HCT116 (cell line): ENCODE data around the gene FOXI3. TPM values are rescaled to one million over a fixed set of nuclear protein-coding genes. Genes with fewer than 3 reads are reported as not detected.

ENCODE experiments used
- ATAC-seq: fragments of 200-7000 bp; cut with Tn5 transposase; 2 replicates; pipeline ENCODE4 v1.9.1; 2020; ENCODE audit warnings: mild to moderate bottlenecking, moderate library complexity
- BruUV-seq: library from RNA; stranded (reverse); fragments of 400-500 nt; replicated peaks from 2 replicates; lab custom pipeline; 2021; lab: Mats Ljungman, UMichigan
- CTCF ChIA-PET: fragments of 300-600 bp; sonication (Branson Sonifier 250); formaldehyde crosslinking; loops from one replicate; lab custom pipeline; 2021; ENCODE audit warnings: antibody characterized with exemption; lab: Charles Lee
- POLR2A ChIA-PET: fragments of 300-600, 350-600 bp; sonication (Branson Sonifier 250); formaldehyde crosslinking; loops from one replicate; lab custom pipeline; 2021; ENCODE audit warnings: antibody characterized with exemption; lab: Charles Lee
- RAD21 ChIA-PET, 2 experiments: fragments of 300-600 bp; sonication (Branson Sonifier 250); formaldehyde crosslinking; loops; one replicate each; lab custom pipeline; 2023; ENCODE audit warnings: low total read pairs in 2 of 2; ENCODE audit not compliant: uncharacterized antibody in 2 of 2, unreplicated experiment in 2 of 2, low non-redundant PET in 1 of 2; lab: Charles Lee
- DNase-seq: peaks from one replicate; pipeline ENCODE4 v3.0.0-alpha.2; 2010; ENCODE audit warnings: low read depth, low spot score
- H2AFZ ChIP-seq: fragments of 200-600 bp; shearing (Covaris generic), sonication (generic); 2 replicates; pipeline ENCODE4 v1.6.1; 2017; ENCODE audit warnings: low read depth, mixed run types, mixed read lengths, antibody characterized with exemption, low read length; ENCODE audit not compliant: poor library complexity, severe bottlenecking
- H3K27ac ChIP-seq: 2 replicates; pipeline ENCODE4 v1.5.1; 2012; ENCODE audit warnings: low read depth, low read length
- H3K27me3 ChIP-seq: fragments of 200-600 bp; sonication (generic); 2 replicates; pipeline ENCODE4 v1.6.1; 2016; ENCODE audit warnings: mixed run types, low read length, mixed read lengths; ENCODE audit not compliant: insufficient read depth
- H3K36me3 ChIP-seq, 2 experiments: fragments of 200-500 bp in 1 of 2; fragments of 200-600 bp in 1 of 2; sonication (Bioruptor generic) in 1 of 2; sonication (generic) in 1 of 2; 2 replicates each; pipeline versions ENCODE4 v1.5.1 to v1.6.1; 2014 to 2016; ENCODE audit warnings: low read length in 2 of 2, inconsistent platforms in 1 of 2, mixed read lengths in 1 of 2, mixed run types in 1 of 2; ENCODE audit not compliant: insufficient read depth in 2 of 2, control insufficient read depth in 1 of 2
- H3K4me1 ChIP-seq, 2 experiments: fragments of 200-600 bp in 1 of 2; sonication (generic) in 1 of 2; 2 replicates each; pipeline versions ENCODE4 v1.5.1 to v1.6.1; 2012 to 2017; ENCODE audit warnings: low read length in 2 of 2, inconsistent platforms in 1 of 2, mild to moderate bottlenecking in 1 of 2, mixed read lengths in 1 of 2, mixed run types in 1 of 2, moderate library complexity in 1 of 2; ENCODE audit not compliant: insufficient read depth in 2 of 2, control insufficient read depth in 1 of 2
- H3K4me2 ChIP-seq: fragments of 200-600 bp; sonication (generic); 2 replicates; pipeline ENCODE4 v1.6.1; 2017; ENCODE audit warnings: mixed run types, low read length, mixed read lengths
- H3K4me3 ChIP-seq, 2 experiments: fragments of 200-600 bp in 1 of 2; sonication (generic) in 1 of 2; replicated peaks in 1 of 2; 2 replicates each; pipeline ENCODE4 v1.5.1; 2011 to 2016; ENCODE audit warnings: low read length in 2 of 2, control low read depth in 1 of 2, low read depth in 1 of 2, mild to moderate bottlenecking in 1 of 2, mixed read lengths in 1 of 2, mixed run types in 1 of 2
- H3K79me2 ChIP-seq: fragments of 200-600 bp; sonication (generic); 2 replicates; pipeline ENCODE4 v1.6.1; 2017; ENCODE audit warnings: mild to moderate bottlenecking, mixed run types, low read length, moderate library complexity, mixed read lengths; ENCODE audit not compliant: insufficient read depth
- H3K9ac ChIP-seq: fragments of 200-600 bp; sonication (generic); 2 replicates; pipeline ENCODE4 v1.6.1; 2016; ENCODE audit warnings: low read length, mixed read lengths
- H3K9me2 ChIP-seq: fragments of 200-600 bp; sonication (generic), shearing (Covaris generic); 2 replicates; pipeline ENCODE4 v1.6.1; 2017; ENCODE audit warnings: mixed run types, mild to moderate bottlenecking, moderate library complexity; ENCODE audit not compliant: insufficient read depth
- H3K9me3 ChIP-seq, 2 experiments: fragments of 200-500 bp in 1 of 2; fragments of 200-600 bp in 1 of 2; sonication (Bioruptor generic) in 1 of 2; sonication (generic) in 1 of 2; 2 replicates each; pipeline ENCODE4 v1.6.1; 2014 to 2017; ENCODE audit warnings: low read length in 2 of 2, mixed read lengths in 2 of 2, inconsistent platforms in 1 of 2, low read depth in 1 of 2, mild to moderate bottlenecking in 1 of 2, mixed run types in 1 of 2, moderate library complexity in 1 of 2; ENCODE audit not compliant: control insufficient read depth in 1 of 2, insufficient read depth in 1 of 2
- H4K20me1 ChIP-seq: fragments of 200-600 bp; sonication (generic), shearing (Covaris generic); 2 replicates; pipeline ENCODE4 v1.6.1; 2017; ENCODE audit warnings: mixed run types, mild to moderate bottlenecking, moderate library complexity; ENCODE audit not compliant: insufficient read depth
- EGR1 ChIP-seq: IDR thresholded peaks from 2 replicates; pipeline ENCODE4 v1.6.1; 2012; ENCODE audit warnings: low read depth
- EZH2phosphoT487 ChIP-seq: fragments of 200-600 bp; IDR thresholded peaks from 2 replicates; pipeline ENCODE4 v1.6.1; 2018; ENCODE audit warnings: antibody characterized with exemption, borderline replicate concordance
- FOSL1 ChIP-seq: IDR thresholded peaks from 2 replicates; pipeline ENCODE4 v1.6.1; 2012; ENCODE audit warnings: low read depth
- SP1 ChIP-seq: IDR thresholded peaks from 2 replicates; pipeline ENCODE4 v1.6.1; 2012; ENCODE audit warnings: low read depth
- SRF ChIP-seq: IDR thresholded peaks from 2 replicates; pipeline ENCODE4 v1.6.1; 2012; ENCODE audit warnings: low read depth
- YY1 ChIP-seq: IDR thresholded peaks from 2 replicates; pipeline ENCODE4 v1.6.1; 2011; ENCODE audit warnings: low read length, low read depth, moderate library complexity, mild to moderate bottlenecking; ENCODE audit not compliant: insufficient replicate concordance; ENCODE audit errors: extremely low read depth
- ZNF274 ChIP-seq: fragments of 200-500 bp; sonication (Bioruptor generic); IDR thresholded peaks from 2 replicates; pipeline ENCODE4 v1.6.1; 2014; ENCODE audit warnings: mild to moderate bottlenecking, low read depth, low read length, inconsistent platforms
- intact Hi-C: fragments of 100-400 bp; cut with micrococcal nuclease; formaldehyde crosslinking; loops from 2 replicates; pipeline ENCODE4 v1.10.0; 2022
- total RNA-seq: library from RNA; stranded (reverse); gene quantifications from one replicate; pipeline ENCODE4 v1.2.1, GENCODE V29; 2021; ENCODE audit not compliant: unreplicated experiment
- TF ChIP-seq, protein P1 (sequence below): IDR thresholded peaks from 2 replicates; pipeline ENCODE4 v1.6.1; 2012
- TF ChIP-seq, protein P2 (sequence below): IDR thresholded peaks from 2 replicates; pipeline ENCODE4 v1.6.1; 2012
- TF ChIP-seq, protein P3 (sequence below): IDR thresholded peaks from 2 replicates; pipeline ENCODE4 v1.6.1; 2011; ENCODE audit warnings: mild to moderate bottlenecking, low read length, moderate library complexity; ENCODE audit not compliant: insufficient replicate concordance; ENCODE audit errors: extremely low read depth

Gene FOXI3
- total RNA-seq, 1 experiment from 2014 or later, result not detected

DNA sequence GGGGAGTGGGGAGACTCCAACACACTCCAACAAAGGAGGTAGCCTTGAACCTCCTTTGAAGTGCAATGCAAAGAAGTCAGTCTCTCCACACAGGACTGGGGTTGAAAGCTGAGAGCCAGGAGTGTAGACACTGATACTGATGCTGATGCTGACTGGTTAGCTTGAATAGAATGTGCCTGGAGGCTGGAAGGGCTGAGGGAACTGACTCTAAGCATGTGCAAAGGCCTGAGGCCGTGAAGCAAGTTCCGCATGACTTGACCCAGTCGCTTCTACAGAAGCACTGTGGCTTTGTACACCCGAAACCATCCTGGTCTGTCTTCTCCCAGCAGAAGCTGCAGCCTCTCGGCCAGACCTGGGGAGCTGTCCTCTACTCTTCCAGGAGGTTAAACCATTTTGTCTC is 10.4 kb downstream of the FOXI3 start (continued):
- TF ChIP-seq ZNF274 (no peak), SRF (no peak), FOSL1 (no peak), EGR1 (no peak), YY1 (no peak), EZH2phosphoT487 (no peak)
- TF ChIP-seq, protein P1, sequence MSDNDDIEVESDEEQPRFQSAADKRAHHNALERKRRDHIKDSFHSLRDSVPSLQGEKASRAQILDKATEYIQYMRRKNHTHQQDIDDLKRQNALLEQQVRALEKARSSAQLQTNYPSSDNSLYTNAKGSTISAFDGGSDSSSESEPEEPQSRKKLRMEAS, result no peak

DNA sequence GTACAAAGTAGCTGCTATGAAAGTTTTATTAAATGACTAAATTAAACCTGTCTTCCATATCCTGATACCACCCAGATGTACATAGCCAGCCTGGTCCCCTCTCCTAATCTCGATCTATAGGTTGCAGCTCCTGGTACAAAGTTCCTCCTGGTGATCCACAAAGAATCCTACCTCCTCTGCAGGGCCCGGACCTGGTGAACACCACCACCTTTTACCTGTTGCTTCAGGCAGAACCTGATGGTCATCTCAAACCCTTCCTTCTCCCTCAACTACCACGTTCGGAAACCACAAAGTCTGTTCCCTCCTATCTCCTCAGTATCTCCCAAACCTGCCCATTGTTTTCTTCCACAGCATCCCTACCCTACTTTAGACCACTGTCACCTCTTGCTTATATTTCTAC is 15.5 kb downstream of the FOXI3 start:
- Histone ChIP-seq H3K4me2 (no peak overlapping the region), H3K27ac (no peak overlapping the region), H3K79me2 (no peaks in the 10 kb centered on the region), H4K20me1 (no peaks in the 10 kb centered on the region), H3K9me3 (no peaks in the 10 kb centered on the region), H3K27me3 (no peaks in the 10 kb centered on the region), H3K36me3 (no peaks in the 10 kb centered on the region), H3K4me3 (no peak overlapping the region), H2AFZ (no peak overlapping the region), H3K9me2 (no peaks in the 10 kb centered on the region), H3K4me1 (no peaks in the 10 kb centered on the region), H3K9ac (no peak overlapping the region)
- RAD21 ChIA-PET, result no interaction called here
- POLR2A ChIA-PET, result no interaction called here
- CTCF ChIA-PET, result no interaction called here
- no TSS peak for BruUV-seq
- ATAC-seq (no peak), DNase-seq (no peak)
- TF ChIP-seq, protein P2, sequence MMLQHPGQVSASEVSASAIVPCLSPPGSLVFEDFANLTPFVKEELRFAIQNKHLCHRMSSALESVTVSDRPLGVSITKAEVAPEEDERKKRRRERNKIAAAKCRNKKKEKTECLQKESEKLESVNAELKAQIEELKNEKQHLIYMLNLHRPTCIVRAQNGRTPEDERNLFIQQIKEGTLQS, result no peak
- TF ChIP-seq EGR1, result no peak
- TF ChIP-seq, protein P3, sequence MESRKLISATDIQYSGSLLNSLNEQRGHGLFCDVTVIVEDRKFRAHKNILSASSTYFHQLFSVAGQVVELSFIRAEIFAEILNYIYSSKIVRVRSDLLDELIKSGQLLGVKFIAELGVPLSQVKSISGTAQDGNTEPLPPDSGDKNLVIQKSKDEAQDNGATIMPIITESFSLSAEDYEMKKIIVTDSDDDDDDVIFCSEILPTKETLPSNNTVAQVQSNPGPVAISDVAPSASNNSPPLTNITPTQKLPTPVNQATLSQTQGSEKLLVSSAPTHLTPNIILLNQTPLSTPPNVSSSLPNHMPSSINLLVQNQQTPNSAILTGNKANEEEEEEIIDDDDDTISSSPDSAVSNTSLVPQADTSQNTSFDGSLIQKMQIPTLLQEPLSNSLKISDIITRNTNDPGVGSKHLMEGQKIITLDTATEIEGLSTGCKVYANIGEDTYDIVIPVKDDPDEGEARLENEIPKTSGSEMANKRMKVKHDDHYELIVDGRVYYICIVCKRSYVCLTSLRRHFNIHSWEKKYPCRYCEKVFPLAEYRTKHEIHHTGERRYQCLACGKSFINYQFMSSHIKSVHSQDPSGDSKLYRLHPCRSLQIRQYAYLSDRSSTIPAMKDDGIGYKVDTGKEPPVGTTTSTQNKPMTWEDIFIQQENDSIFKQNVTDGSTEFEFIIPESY, result no peak
- TF ChIP-seq SP1, result no peak
- intact Hi-C loops, result no loop called here
